ENCODE measurements around the gene CASP9.
"Not testable (repeated sequence)": the region's sequence is repeated elsewhere in the genome, so short reads cannot be mapped to it uniquely, and the experiment has no call there.

The CASP9 gene

DNA sequence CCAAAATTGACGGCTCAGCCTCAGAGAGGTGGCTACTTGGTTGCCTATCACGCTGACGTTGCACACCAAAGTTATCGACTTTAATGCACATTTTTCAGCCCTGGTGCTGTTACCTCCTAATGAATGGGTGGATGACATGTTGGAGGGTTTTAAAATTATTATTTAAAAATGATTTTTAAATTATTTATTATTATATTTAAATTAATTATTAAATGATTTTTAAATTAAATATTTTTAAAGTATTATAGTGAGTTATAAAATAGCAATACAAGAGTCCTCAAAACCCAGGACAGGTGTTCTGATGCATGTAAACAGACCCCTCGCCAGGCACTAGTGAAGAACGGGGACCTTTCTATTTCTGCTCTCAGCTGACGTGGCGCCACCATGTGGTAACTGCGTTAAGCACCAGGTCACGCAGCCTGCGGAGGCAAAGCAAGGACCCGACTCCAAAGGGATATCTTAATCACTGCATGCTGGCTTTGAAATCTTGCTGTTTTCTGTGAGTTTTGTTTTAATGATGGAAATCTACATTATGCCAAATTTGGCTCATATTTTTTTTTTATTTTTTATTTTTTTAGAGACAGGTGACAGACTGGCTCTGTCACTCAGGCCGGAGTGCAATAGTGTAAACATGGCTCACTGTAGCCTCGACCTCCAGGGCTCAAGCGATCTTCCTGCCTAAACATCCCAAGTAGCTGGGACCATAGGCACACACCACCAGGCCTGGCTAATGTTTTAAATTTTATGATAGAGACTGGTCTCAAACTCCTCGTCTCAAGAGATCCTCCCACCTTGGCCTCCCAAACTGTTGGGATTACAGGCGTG is 22.6 kb downstream of the CASP9 start:
- peak; percentile 9 to 18 for DNase-seq (ENCODE audit: low read depth in 1 of 2, low spot score in 1 of 2)

DNA sequence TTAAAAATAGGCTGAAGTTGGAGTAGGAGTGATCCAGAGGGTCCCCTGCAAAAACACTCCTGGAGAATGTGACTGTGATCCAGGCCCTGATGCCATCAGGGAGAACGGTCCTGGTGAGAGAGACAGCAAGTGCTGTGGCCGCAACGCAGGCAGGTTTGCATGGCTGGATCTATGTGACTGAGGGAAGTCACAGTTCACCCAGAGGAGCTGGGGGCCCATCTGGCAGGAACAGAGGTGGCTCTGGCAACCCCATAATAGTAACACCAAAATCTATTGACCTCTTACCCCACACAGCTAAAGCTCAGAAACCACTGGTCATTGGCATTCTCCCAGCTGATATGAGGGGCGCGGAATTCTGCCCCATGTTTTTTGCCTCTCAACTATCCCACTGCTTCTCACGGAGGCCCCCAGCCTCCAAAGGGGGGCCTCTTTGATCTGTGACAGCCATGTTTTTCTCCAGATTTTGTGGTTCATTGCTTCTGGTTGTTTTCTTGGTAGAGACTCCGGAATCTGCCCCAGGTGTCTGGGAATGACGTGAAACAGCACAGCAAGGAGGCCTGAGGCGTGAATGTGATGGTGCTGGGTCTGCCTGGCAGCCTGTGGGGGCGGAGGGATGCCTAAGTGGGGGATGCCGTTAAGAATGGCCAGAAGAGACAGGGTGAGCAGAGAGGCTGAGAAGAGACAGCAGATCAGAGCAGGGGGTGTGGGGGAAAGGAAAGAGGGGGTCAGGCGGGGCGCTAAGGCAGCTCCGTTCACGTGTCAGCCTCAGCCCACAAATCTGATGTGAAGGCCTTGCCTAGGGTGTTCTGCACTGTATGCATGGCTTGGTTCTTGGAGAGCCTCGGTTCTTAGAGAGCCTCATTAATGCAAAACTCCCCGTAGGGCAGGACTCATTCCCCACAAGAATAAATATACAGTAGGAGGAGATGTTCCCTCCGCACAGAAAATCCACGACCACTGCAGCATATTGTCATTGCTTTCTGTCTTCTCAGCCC is 23.5 kb downstream of the CASP9 start:
- no peak for DNase-seq (ENCODE audit: low read depth in 1 of 2, low spot score in 1 of 2)

DNA sequence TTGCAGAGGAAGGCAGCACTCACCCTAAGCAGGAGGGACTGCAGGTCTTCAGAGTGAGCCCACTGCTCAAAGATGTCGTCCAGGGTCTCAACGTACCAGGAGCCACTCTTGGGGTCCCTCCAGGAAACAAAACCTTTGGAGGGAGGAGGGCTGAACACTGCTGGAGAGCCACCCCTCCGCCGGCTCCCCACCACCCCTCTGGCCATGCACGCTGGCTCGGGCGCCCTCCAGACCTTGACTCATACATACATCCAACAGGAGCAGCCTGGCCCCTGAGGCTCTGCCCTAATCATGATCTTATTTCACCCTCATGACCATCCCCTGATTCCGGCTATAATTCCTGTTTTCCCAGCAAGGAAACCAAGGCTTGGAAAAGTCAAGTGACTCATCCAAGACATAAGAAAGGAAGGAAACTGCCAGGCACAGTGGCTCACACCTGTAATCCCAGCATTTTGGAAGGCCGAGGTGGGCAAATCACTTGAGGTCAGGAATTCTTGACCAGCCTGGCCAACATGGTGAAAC is 30.1 kb downstream of the CASP9 start:
- DNase-seq (ENCODE audit: low read depth in 1 of 2, low spot score in 1 of 2), result no peak

DNA sequence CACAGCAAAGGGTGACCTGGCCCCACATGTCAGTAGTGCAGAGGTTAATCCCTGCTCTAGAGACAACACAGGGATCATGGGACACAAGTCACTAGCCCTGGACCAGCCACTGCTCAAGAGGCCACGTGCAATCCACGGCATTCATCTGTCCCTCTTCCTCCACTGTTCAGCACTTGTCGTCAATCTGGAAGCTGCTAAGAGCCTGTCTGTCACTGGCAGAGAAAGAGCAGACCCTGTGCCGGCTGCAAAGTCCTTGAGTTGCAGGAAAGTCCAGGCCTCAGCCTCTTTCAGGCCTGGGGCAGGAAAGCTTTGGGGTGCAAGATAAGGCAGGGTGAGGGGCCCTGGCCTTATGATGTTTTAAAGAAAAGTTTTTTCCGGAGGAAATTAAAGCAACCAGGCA is 31.4 kb downstream of the CASP9 start:
- no peak for DNase-seq (ENCODE audit: low read depth in 1 of 2, low spot score in 1 of 2)

DNA sequence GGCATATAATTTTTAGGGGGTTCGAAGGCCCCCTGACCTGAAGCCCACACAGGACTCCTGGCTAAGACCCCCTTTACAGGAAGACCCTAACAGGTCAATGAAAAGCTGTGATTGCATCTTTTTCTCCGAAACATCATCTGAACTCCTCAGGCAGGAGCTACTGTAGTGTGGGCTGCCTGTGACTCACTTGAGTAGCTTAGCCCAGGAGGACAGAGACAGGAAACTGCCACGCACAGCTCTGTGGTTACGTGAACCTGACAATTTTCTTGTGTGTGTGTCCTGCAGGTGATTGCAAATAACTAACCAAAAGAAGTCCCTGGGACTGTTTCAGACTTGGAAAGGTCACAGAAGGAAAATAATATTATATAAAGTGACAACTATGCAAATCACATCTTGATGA is 33.0 kb downstream of the CASP9 start:
- not testable (repeated sequence) for DNase-seq (ENCODE audit: low read depth in 1 of 2, low spot score in 1 of 2)

DNA sequence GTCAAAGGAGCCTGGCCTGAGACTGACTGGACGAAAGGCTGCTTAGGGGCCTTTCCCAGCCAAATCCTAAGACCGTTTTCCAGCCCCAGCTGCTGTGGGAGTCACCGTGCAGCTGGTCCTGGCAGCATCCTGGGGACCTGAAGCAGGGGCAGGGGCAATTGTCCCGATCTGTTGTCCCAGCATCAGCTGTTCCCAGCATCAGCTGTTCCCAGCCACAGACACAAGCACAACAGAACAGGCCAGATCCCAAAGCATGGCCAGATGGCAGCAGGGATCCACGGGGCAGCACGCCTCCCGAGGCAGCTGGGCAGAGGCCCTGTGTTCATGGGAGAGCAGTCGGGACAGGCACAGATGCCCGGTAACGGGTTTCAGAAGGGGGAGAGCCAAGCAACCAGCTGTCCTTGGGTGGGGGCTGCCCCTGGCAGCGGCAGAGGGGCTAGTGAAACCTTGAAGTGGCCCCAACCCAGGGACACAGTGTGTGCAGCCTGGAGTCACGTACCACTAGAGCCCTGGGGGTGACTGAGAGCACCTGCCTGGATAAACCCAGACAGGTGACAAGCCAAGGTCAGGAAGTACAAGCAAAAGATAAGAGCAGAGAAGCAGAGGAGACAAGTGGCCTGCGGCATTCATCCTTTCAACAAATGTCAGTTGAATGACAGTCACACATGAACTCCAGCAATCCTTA is 34.8 kb downstream of the CASP9 start:
- DNase-seq (ENCODE audit: low read depth in 1 of 2, low spot score in 1 of 2), result no peak

DNA sequence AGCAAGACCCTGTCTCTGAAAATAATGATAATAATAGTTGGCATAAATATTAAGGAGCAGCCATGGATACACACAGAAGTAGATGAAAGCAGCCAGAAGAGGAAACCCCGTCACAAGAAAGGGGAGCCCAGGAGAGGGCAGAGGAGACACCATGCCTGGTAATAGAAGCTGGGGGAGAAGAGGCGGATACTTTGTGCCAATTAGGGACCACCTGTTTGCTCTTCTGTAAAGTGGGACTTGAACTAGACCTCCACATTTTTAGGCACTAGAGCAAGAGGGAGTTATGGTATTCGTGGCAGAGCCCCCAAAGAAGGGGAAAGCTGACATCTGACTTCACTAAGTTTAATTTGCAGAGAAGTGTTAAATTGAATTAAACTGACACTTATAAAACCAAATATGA is 35.6 kb downstream of the CASP9 start:
- no peak for DNase-seq (ENCODE audit: low read depth in 1 of 2, low spot score in 1 of 2)

DNA sequence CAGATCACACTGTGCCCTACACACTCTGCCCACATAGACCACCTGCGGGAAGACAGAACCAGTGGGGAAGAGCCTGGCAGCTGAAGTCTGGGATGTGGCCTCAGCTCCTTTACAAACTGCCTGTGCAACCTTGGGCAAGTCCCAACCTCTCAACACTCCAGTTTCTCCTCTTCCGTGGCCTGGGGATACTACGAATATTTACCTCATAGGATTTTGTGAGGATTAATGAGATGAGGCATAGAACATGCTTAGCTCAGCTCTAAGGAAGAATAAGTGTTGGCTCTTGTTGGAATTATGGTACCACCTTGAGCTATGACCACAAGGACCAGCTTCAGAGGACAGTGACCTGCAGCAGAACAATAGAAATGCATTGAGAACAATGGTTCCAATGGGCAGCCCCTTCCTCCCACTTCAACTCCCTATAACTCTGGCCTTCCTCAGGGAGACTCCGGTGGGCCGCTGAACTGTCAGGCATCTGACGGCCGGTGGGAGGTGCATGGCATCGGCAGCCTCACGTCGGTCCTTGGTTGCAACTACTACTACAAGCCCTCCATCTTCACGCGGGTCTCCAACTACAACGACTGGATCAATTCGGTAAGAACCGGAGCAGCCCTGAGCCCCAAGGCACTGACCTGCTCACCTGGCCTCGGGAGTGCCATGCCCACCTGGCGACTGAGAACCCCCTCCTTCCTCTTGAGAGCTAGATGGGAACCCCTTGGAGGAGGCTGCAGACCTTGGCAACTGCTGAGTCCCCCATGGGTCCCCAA is 37.0 kb downstream of the CASP9 start:
- not testable (repeated sequence) for DNase-seq (ENCODE audit: low read depth in 1 of 2, low spot score in 1 of 2)

DNA sequence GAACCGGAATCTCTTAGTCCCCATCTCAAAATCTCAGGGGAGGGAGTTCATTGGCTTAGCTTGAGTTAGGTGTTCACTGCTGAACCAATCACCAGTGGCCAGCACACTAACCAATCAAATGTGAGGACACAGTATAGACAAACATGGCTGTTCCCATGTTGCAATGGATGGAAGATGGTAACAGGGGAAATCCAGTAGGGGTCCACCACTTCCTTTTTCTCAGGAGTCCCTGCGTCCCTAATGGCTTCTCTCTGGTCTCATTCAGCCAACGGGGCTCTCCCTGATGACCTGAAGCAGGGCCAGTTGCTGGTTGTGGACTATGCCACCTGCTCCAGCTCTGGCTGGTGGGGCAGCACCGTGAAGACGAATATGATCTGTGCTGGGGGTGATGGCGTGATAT is 38.4 kb downstream of the CASP9 start:
- DNase-seq (ENCODE audit: low read depth in 1 of 2, low spot score in 1 of 2), result no peak

DNA sequence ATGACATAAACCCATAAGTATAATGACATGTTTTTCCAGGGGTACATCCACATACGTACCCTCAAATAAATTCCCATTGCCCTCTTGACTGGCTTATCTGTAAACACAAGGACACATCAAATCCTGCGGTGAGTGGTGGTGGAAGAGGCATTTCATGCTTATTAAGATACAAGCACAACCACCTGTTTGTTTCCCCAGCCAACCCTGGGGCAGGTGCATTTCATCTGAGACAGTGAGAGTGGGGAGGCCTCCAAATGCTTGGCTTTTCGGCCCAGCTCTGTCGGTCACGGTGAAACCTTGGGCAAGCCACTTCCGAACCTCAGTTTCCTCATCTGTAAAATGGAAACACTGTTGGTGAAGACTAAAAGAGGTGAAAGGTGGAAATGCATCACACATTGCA is 39.6 kb downstream of the CASP9 start:
- not testable (repeated sequence) for DNase-seq (ENCODE audit: low read depth in 1 of 2, low spot score in 1 of 2)

DNA sequence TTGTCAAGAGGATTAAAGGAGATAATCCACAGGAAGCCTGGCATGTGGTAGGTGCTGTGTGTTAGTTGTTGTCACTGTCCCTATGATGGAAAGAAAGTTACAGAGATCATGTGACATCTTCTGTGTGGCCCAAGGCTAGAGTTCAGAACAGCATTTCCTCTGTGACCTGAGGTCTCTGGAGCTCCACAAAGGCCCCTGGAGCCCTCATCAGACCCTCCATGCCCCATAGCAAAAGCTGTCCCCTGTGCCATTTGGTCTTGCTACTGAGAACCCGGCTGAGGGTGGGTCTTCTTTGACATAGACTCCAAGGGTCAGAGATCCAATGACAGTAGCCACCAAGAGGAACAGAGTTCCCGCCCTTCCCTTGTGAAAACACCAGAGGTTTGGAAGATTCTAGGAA is 40.0 kb downstream of the CASP9 start:
- no peak for DNase-seq (ENCODE audit: low read depth in 1 of 2, low spot score in 1 of 2)

DNA sequence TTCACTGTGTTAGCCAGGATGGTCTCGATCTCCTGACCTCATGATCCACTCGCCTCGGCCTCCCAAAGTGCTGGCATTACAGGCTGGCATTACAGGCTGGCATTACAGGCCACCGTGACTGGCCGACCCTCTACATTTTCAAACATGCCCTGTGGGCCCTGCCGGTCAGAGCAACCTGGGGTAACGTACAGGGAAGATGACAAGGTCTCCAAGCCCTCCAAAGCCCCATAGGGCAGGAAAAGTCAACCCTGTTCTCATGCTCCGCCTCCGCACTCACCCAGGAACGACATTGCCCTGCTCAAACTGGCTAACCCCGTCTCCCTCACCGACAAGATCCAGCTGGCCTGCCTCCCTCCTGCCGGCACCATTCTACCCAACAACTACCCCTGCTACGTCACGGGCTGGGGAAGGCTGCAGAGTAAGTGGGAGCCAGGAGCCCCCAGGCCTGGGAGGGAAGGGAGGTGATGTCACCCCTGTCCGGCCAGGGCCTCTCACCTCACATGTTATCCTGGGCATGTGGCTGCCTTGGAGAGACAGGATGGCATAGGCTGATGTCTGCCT is 41.0 kb downstream of the CASP9 start:
- not testable (repeated sequence) for DNase-seq (ENCODE audit: low read depth in 1 of 2, low spot score in 1 of 2)

DNA sequence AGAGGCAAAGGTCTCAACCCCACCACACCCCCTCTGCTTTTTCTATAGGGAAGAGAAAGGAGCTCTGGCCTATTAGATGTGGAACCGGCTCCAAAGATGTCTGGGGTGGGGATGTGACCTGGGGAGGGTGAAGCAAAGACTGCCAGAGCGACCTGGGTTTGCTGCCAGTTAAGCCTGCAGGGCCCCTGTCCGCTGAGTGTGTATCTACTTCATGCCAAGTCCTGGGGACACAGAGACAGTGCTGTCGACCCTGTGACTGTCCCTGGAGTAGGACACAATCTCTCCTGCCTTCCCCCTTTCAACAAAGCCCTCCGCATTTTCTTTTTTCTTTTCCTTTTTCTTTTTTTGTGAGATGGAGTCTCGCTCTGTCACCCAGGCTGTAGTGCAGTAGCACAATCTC is 41.6 kb downstream of the CASP9 start:
- DNase-seq (ENCODE audit: low read depth in 1 of 2, low spot score in 1 of 2), result not testable (repeated sequence)

DNA sequence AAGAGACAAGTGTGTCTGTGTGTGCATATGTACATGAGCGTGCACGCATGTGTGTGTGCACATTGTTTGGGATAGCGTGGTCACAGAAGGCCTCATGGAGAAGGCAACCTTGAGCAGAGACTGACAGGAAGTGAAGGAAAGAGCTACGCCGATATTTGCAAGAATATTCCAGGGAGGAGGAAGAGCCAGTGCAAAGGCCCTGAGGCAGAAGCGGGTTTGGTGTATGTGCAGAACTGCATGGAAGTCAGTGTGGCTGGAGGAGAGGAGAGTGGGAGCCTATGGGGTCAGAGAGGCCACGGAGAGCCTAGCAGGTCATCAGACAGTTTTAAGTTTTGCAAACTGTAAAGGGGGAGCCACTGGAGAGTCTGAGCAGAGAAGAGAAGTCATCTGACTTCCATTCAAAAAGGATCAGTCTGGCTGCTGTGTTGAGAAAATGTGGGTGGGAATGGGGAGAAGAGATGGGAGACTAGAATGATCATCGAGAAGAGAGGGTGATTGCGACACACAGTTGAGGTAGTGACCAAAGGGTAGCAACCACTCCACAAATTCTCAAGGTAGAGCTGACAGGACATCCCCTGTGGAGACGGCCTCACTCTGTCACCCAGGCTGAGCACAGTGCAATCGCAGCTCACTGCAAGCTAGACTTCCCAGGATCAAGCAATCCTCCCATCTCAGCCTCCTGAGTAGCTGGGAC is 44.2 kb downstream of the CASP9 start:
- DNase-seq (ENCODE audit: low read depth in 1 of 2, low spot score in 1 of 2), result no peak

DNA sequence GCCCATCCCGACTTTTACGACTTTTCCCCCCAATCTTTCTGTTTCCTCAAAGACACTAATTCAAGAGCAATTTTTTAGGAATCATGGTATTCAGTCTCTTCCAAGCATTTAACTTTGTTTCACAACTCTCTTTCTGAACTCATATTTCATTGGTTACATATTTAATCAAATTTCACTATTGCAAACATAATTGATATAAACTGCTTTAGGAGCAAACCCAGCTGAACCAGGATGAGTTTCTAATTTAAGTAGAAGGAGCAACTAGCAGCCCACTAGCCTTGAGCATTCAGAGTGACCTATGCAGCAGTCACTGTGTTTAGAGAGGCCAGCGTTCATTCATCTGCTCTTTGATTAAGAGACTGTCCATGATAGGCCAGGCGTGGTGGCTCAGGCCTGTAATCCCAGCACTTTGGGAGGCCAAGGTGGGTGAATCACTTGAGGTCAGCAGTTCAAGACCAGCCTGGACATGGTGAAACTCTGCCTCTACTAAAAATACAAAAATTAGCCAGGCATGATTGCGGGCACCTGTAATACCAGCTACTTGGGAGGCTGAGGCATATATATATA is 46.3 kb downstream of the CASP9 start:
- DNase-seq (ENCODE audit: low read depth in 1 of 2, low spot score in 1 of 2), result no peak

DNA sequence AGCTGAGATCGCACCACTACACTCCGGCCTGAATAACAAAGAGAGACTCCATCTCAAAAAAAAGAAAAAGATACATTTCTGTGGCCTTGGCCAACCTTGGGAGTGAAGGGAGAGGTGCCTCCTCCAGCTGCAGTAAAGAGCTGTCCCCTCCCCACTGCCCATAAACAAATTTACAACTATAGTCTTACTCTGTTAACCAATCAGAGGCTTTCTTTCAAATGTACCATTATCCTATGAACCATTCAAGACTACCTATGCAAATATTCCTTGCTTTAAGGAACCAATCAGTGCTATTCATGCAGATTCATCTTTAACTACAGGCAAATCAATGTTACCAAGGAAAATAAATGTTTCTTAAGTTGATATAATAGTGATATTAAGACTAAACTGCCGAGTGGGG is 47.1 kb downstream of the CASP9 start:
- no peak for DNase-seq (ENCODE audit: low read depth in 1 of 2, low spot score in 1 of 2)

DNA sequence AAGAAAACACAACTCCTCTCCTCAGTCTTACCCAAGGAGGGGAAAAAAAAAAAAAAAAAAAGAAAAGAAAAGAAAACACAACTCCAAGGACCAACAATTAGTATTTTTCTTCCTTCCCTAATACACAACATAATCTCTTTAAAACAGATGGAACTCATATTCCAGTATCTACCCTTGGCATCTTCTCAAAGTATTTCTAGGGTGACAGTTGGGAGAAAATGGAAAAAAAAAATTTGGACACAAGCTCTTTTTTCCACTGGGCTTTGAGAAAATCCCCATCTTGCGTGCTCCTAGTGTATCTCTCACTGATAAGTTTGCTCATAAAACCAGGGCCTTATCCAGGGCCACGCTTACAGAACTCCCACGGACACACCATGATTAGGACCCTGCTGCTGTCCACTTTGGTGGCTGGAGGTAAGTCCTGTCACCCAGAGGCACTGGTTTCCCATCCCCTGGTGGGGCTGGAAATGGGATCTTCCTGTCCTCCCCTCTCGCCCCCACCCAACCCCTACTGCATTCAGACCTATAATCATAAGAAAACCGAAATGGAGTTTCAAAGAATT is 48.2 kb downstream of the CASP9 start, which contains the start of gene CELA2B:
Gene CELA2B, plus strand, starts transcription at position 353 of the 563 bp plus-strand sequence. Its CDS starts 22 bp downstream, at position 375.
- DNase-seq (ENCODE audit: low read depth in 1 of 2, low spot score in 1 of 2), result no peak

DNA sequence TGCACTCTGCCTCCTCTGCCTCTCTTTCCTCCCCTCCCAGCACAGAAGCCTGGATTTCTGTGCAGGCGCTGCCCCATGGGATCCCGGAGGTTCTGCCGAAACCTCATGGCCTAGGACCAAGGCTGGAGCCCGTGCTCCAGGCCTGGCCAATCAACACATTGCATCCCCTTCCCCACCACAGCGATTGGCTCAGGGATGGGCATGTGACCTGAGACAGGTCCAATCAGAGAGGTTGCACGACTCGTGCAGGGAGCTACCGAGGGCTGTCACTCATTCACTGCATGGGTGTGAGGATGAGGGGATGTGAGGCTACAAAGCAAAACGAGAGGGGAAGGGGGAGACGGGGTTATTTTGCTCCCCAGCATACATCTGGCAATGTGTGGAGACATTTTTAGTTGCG is 51.4 kb downstream of the CASP9 start:
- no peak for DNase-seq (ENCODE audit: low read depth in 1 of 2, low spot score in 1 of 2)

DNA sequence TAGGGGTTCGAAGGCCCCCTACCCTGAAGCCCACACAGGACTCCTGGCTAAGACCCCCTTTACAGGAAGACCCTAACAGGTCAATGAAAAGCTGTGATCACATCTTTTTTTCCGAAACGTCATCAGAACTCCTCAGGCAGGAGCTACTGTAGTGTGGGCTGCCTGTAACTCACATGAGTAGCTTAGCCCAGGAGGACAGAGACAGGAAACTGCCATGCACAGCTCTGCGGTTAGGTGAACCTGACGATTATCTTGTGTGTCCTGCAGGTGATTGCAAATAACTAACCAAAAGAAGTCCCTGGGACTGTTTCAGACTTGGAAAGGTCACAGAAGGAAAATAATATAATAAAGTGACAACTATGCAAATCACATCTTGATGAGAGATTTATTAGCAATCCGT is 52.3 kb downstream of the CASP9 start:
- DNase-seq (ENCODE audit: low read depth in 1 of 2, low spot score in 1 of 2), result not testable (repeated sequence)

All from activated T-helper 1 cell treated with anti-CD3 and anti-CD28 coated beads, Interleukin-2, amount 50 U/mL, for 16 hours (primary cell).